ENCODE measurements around the gene WDR1. TPM values are rescaled to one million over a fixed set of nuclear protein-coding genes. Genes with fewer than 3 reads are reported as not detected.

WDR1 gene
- total RNA-seq, 1 donor, result 314 TPM

DNA sequence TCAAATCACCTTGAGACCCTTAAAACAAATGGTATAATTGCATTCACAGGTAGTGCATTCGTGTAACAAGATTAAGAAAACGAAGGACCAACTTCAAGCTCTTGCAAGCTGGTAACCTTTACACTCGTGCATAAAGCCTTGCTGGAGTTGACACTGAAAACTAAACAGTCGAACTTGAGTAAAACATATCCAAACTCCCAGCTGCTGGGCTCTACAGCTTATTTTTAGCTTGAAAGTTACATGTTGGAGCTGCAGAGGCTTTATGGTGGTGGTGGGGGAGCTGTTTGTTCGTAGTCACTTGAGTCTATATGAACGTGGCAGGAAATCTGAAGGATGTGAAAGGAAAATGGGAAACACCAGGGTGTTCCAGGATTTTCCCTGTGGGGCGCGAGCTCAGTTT, 2.7 kb upstream of the WDR1 start:
- TF ChIP-seq, protein P1, sequence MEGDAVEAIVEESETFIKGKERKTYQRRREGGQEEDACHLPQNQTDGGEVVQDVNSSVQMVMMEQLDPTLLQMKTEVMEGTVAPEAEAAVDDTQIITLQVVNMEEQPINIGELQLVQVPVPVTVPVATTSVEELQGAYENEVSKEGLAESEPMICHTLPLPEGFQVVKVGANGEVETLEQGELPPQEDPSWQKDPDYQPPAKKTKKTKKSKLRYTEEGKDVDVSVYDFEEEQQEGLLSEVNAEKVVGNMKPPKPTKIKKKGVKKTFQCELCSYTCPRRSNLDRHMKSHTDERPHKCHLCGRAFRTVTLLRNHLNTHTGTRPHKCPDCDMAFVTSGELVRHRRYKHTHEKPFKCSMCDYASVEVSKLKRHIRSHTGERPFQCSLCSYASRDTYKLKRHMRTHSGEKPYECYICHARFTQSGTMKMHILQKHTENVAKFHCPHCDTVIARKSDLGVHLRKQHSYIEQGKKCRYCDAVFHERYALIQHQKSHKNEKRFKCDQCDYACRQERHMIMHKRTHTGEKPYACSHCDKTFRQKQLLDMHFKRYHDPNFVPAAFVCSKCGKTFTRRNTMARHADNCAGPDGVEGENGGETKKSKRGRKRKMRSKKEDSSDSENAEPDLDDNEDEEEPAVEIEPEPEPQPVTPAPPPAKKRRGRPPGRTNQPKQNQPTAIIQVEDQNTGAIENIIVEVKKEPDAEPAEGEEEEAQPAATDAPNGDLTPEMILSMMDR (IDR thresholded peaks at IDR 0.05; ENCODE audit: extremely low read depth, low read depth, low read length), result no peak
- H3K4me1 ChIP-seq (ENCODE audit: insufficient read depth, low read length), result peaks cover 26% of the 10 kb centered on the region
- no peak overlapping the region for H3K4me3 ChIP-seq (ENCODE audit: insufficient read depth, low read length)
- peaks cover 15% of the 10 kb centered on the region for H4K20me1 ChIP-seq (ENCODE audit: insufficient read depth, low read length)
- no peaks in the 10 kb centered on the region for H3K9me3 ChIP-seq (ENCODE audit: low read depth, low read length)
- H3K4me2 ChIP-seq (ENCODE audit: insufficient read depth, low read length), result no peak overlapping the region
- H3K27ac ChIP-seq (ENCODE audit: low read depth, low read length), result no peak overlapping the region
- no peak for DNase-seq (ENCODE audit: insufficient read length, low spot score, missing footprints)
- H3K27me3 ChIP-seq (ENCODE audit: insufficient read depth, low read length), result no peaks in the 10 kb centered on the region
- H2AFZ ChIP-seq (ENCODE audit: low read length), result no peak overlapping the region
- peaks cover 20% of the 10 kb centered on the region for H3K79me2 ChIP-seq (ENCODE audit: insufficient read depth, low read length)
- peaks cover 16% of the 10 kb centered on the region for H3K36me3 ChIP-seq (ENCODE audit: insufficient read depth, low read length)

DNA sequence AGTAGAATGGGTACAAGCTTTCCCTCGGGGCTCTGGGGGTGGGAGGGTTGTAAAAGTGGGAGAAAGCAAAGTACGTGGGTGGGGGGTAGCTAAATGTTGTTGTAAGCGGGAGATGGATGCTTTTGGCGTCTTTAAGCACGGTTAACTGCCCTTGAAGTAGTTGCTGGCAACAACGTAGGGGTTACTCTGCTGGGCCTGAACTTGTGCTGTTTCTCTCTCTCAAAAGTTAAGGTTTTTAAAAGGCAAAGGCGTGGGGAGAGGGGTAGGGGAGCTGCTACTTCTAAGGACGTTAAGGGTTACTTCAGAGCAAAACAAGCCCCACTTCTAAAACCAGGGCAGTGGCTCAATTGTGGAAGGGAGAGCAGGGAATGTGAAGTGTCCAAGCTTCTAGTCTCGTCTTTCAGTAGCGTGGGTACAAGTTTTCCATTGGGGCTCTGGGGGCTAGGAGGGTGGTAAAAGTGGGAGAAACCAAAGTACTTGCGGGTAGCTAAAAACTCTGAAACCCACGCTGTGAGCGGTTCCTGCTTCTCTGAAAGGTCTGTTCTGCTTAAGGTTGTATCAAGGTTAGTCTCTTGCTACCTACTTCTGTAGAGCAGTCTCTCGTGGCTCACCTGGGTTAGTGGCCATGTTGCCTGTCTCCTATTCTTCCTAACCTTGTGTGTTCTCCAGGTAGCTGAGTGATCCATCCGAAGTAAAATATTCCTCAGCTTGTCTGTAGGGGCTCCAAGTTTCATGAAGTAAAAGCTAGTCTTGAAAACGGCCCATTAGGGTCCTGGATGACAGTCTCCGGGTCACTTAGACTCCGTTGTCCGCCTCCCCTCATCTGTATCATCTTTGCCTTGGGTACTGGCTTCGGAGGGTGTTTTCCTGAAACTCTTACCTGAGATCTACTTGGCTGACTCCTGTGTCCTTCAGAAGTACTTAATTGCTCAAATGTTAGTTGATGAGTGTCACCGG, 1.7 kb upstream of the WDR1 start:
- peak overlapping the region; percentile 90 for H3K4me2 ChIP-seq (ENCODE audit: insufficient read depth, low read length)
- H3K4me1 ChIP-seq (ENCODE audit: insufficient read depth, low read length), result peaks cover 35% of the 10 kb centered on the region
- no peak overlapping the region for H2AFZ ChIP-seq (ENCODE audit: low read length)
- H3K4me3 ChIP-seq (ENCODE audit: insufficient read depth, low read length), result peak overlapping the region; percentile 73
- H3K36me3 ChIP-seq (ENCODE audit: insufficient read depth, low read length), result peaks cover 25% of the 10 kb centered on the region
- H3K27me3 ChIP-seq (ENCODE audit: insufficient read depth, low read length), result no peaks in the 10 kb centered on the region
- TF ChIP-seq, protein P1 (IDR thresholded peaks at IDR 0.05; ENCODE audit: extremely low read depth, low read depth, low read length), result no peak
- H3K9me3 ChIP-seq (ENCODE audit: low read depth, low read length), result no peaks in the 10 kb centered on the region
- DNase-seq (ENCODE audit: insufficient read length, low spot score, missing footprints), result no peak
- H3K27ac ChIP-seq (ENCODE audit: low read depth, low read length), result peak overlapping the region; percentile 87
- H4K20me1 ChIP-seq (ENCODE audit: insufficient read depth, low read length), result peaks cover 24% of the 10 kb centered on the region
- H3K79me2 ChIP-seq (ENCODE audit: insufficient read depth, low read length), result peaks cover 29% of the 10 kb centered on the region

GRCh38 chr4:10117359-10118047, 904 bp upstream of the WDR1 start:
- peak overlapping the region; percentile 87 for H3K27ac ChIP-seq (ENCODE audit: low read depth, low read length)
- H4K20me1 ChIP-seq (ENCODE audit: insufficient read depth, low read length), result peaks cover 33% of the 10 kb centered on the region
- TF ChIP-seq, protein P1 (IDR thresholded peaks at IDR 0.05; ENCODE audit: extremely low read depth, low read depth, low read length), result no peak
- DNase-seq (ENCODE audit: insufficient read length, low spot score, missing footprints), result no peak
- H3K36me3 ChIP-seq (ENCODE audit: insufficient read depth, low read length), result peaks cover 33% of the 10 kb centered on the region
- H3K4me2 ChIP-seq (ENCODE audit: insufficient read depth, low read length), result peak overlapping the region; percentile 90
- peak overlapping the region; percentile 73 for H3K4me3 ChIP-seq (ENCODE audit: insufficient read depth, low read length)
- no peaks in the 10 kb centered on the region for H3K27me3 ChIP-seq (ENCODE audit: insufficient read depth, low read length)
- H2AFZ ChIP-seq (ENCODE audit: low read length), result peak overlapping the region; percentile 11
- H3K79me2 ChIP-seq (ENCODE audit: insufficient read depth, low read length), result peaks cover 38% of the 10 kb centered on the region
- peaks cover 40% of the 10 kb centered on the region for H3K4me1 ChIP-seq (ENCODE audit: insufficient read depth, low read length)
- no peaks in the 10 kb centered on the region for H3K9me3 ChIP-seq (ENCODE audit: low read depth, low read length)
